Activated CD4-positive, alpha-beta T cell treated with anti-CD3 and anti-CD28 coated beads for 36 hours (primary cell): ENCODE results near the gene SLC25A40. TPM values are rescaled to one million over a fixed set of nuclear protein-coding genes. Genes with fewer than 3 reads are reported as not detected.
"Not testable (repeated sequence)": the region's sequence is repeated elsewhere in the genome, so short reads cannot be mapped to it uniquely, and the experiment has no call there.

Experiments
- ATAC-seq: fragments of 200-7000 bp; cut with Tn5 transposase; one replicate; pipeline ENCODE4 v1.10.0; 2021; ENCODE audit warnings: mild to moderate bottlenecking, moderate library complexity
- CTCF ChIA-PET: fragments of 350-600 bp; sonication (Branson Sonifier 250); formaldehyde crosslinking; loops from one replicate; lab custom pipeline; 2021; ENCODE audit warnings: antibody characterized with exemption; lab: Charles Lee
- POLR2A ChIA-PET: fragments of 350-600 bp; sonication (Branson Sonifier 250); formaldehyde crosslinking; loops from one replicate; lab custom pipeline; 2021; ENCODE audit warnings: antibody characterized with exemption, inconsistent platforms; lab: Charles Lee
- DNase-seq: peaks from one replicate; pipeline ENCODE4 v3.0.0-alpha.2; 2020
- H3K27ac Mint-ChIP-seq: one replicate; pipeline ENCODE4 v1.8.0; 2021; ENCODE audit warnings: mixed read lengths
- H3K27me3 Mint-ChIP-seq: one replicate; pipeline ENCODE4 v1.8.0; 2021; ENCODE audit warnings: mixed read lengths
- H3K36me3 Mint-ChIP-seq: one replicate; pipeline ENCODE4 v1.8.0; 2021; ENCODE audit warnings: low read depth, mixed read lengths
- H3K4me1 Mint-ChIP-seq: one replicate; pipeline ENCODE4 v1.8.0; 2021; ENCODE audit warnings: mixed read lengths
- H3K4me3 Mint-ChIP-seq: one replicate; pipeline ENCODE4 v1.8.0; 2021; ENCODE audit warnings: mild to moderate bottlenecking, moderate library complexity, mixed read lengths
- H3K9me3 Mint-ChIP-seq: one replicate; pipeline ENCODE4 v1.8.0; 2021; ENCODE audit warnings: low read depth, mixed read lengths
- intact Hi-C, 2 experiments: fragments of 100-400 bp; cut with DNase I in 1 of 2; cut with micrococcal nuclease in 1 of 2; formaldehyde crosslinking; loops; one replicate each; pipeline versions ENCODE4 v1.14.2 to v1.15.1; 2022 to 2024; cut with DNase I, micrococcal nuclease
- total RNA-seq, 2 experiments: library from RNA; stranded (reverse); gene quantifications; one replicate each; pipeline ENCODE4 v1.2.3, GENCODE V29; 2021

The SLC25A40 gene
- total RNA-seq, 2 experiments from 2014 or later: 38.0 to 41.9 TPM

- ChIA-PET POLR2A (no interaction called here), CTCF (no interaction called here)
- H3K9me3 Mint-ChIP-seq: peaks cover 26% of the 10 kb centered on the region
- DNase-seq (no peak), ATAC-seq (no peak)
- no peaks in the 10 kb centered on the region for H3K27me3 Mint-ChIP-seq
- intact Hi-C loops: loop anchor here (10.0 kb wide), 2 partner anchors 558 to 718 kb away; partner anchors contain the start of gene DMTF1 (in 2 of the 2)
- H3K4me1 Mint-ChIP-seq: peaks cover 25% of the 10 kb centered on the region
- H3K4me3 Mint-ChIP-seq: no peak overlapping the region
- H3K36me3 Mint-ChIP-seq: peaks cover 63% of the 10 kb centered on the region
- H3K27ac Mint-ChIP-seq: no peak overlapping the region
Observed at GRCh38 chr7:87872346-87872745, 3.8 kb downstream of the SLC25A40 start.

- ChIA-PET CTCF (interaction anchor here (0.7 kb wide), 1 partner anchor 11 kb away, joined by 4 read pairs; no protein-coding TSS in a partner anchor), POLR2A (no interaction called here)
- no peak overlapping the region for H3K4me3 Mint-ChIP-seq
- no peak for ATAC-seq
- DNase-seq: no peak
- H3K36me3 Mint-ChIP-seq: peaks cover 81% of the 10 kb centered on the region
- H3K27ac Mint-ChIP-seq: no peak overlapping the region
- peaks cover 39% of the 10 kb centered on the region for H3K9me3 Mint-ChIP-seq
- H3K4me1 Mint-ChIP-seq: peaks cover 25% of the 10 kb centered on the region
- no peaks in the 10 kb centered on the region for H3K27me3 Mint-ChIP-seq
- intact Hi-C loops: loop anchor here (10.0 kb wide), 2 partner anchors 556 to 716 kb away; partner anchors contain the start of gene DMTF1 (in 2 of the 2)
Observed at GRCh38 chr7:87870471-87870870, 5.7 kb downstream of the SLC25A40 start.

GRCh38 chr7:87866533-87866932 lies 9.6 kb downstream of the SLC25A40 start:
- H3K4me3 Mint-ChIP-seq, H3K4me1 Mint-ChIP-seq, CTCF ChIA-PET, ATAC-seq, POLR2A ChIA-PET, H3K27ac Mint-ChIP-seq, intact Hi-C loops, H3K27me3 Mint-ChIP-seq, DNase-seq: not testable (repeated sequence)
- Mint-ChIP-seq H3K36me3 (peaks cover 68% of the 10 kb centered on the region), H3K9me3 (peaks cover 29% of the 10 kb centered on the region)

GRCh38 chr7:87866089-87866488 lies 10.1 kb downstream of the SLC25A40 start:
- intact Hi-C loops: no loop called here
- Mint-ChIP-seq H3K4me3 (no peak overlapping the region), H3K27me3 (no peaks in the 10 kb centered on the region), H3K36me3 (peaks cover 64% of the 10 kb centered on the region), H3K9me3 (peaks cover 25% of the 10 kb centered on the region), H3K4me1 (peaks cover 3% of the 10 kb centered on the region), H3K27ac (no peak overlapping the region)
- ATAC-seq (no peak), DNase-seq (no peak)
- CTCF ChIA-PET: no interaction called here
- POLR2A ChIA-PET: no interaction called here

GRCh38 chr7:87858417-87859100 lies 17.6 kb downstream of the SLC25A40 start:
- intact Hi-C loops: no loop called here
- Mint-ChIP-seq H3K27ac (peak overlapping the region; percentile 52), H3K36me3 (peaks cover 41% of the 10 kb centered on the region), H3K9me3 (no peaks in the 10 kb centered on the region), H3K4me1 (peaks cover 10% of the 10 kb centered on the region), H3K4me3 (no peak overlapping the region), H3K27me3 (no peaks in the 10 kb centered on the region)
- POLR2A ChIA-PET: no interaction called here
- CTCF ChIA-PET: no interaction called here
- ATAC-seq (peak; percentile 30), DNase-seq (no peak)

GRCh38 chr7:87853237-87853864 lies 22.8 kb downstream of the SLC25A40 start:
- CTCF ChIA-PET: no interaction called here
- Mint-ChIP-seq H3K9me3 (no peaks in the 10 kb centered on the region), H3K27ac (no peak overlapping the region), H3K27me3 (no peaks in the 10 kb centered on the region), H3K4me1 (peaks cover 13% of the 10 kb centered on the region), H3K36me3 (peaks cover 42% of the 10 kb centered on the region), H3K4me3 (no peak overlapping the region)
- no peak for DNase-seq
- peak; percentile 66 for ATAC-seq
- intact Hi-C loops: no loop called here
- POLR2A ChIA-PET: no interaction called here

GRCh38 chr7:87852306-87852705 lies 23.9 kb downstream of the SLC25A40 start:
- ChIA-PET POLR2A (no interaction called here), CTCF (no interaction called here)
- H3K27ac Mint-ChIP-seq: no peak overlapping the region
- peaks cover 33% of the 10 kb centered on the region for H3K36me3 Mint-ChIP-seq
- ATAC-seq (no peak), DNase-seq (no peak)
- no peaks in the 10 kb centered on the region for H3K27me3 Mint-ChIP-seq
- intact Hi-C loops: no loop called here
- H3K4me1 Mint-ChIP-seq: peaks cover 10% of the 10 kb centered on the region
- no peaks in the 10 kb centered on the region for H3K9me3 Mint-ChIP-seq
- no peak overlapping the region for H3K4me3 Mint-ChIP-seq

- H3K9me3 Mint-ChIP-seq: no peaks in the 10 kb centered on the region
- H3K36me3 Mint-ChIP-seq: peaks cover 30% of the 10 kb centered on the region
- intact Hi-C loops: no loop called here
- ATAC-seq (no peak), DNase-seq (no peak)
- ChIA-PET CTCF (no interaction called here), POLR2A (no interaction called here)
- peaks cover 10% of the 10 kb centered on the region for H3K4me1 Mint-ChIP-seq
- no peak overlapping the region for H3K4me3 Mint-ChIP-seq
- no peaks in the 10 kb centered on the region for H3K27me3 Mint-ChIP-seq
- peak overlapping the region; percentile 57 for H3K27ac Mint-ChIP-seq
Observed at GRCh38 chr7:87850836-87851593, 25.1 kb downstream of the SLC25A40 start.

- Mint-ChIP-seq H3K36me3 (peaks cover 17% of the 10 kb centered on the region), H3K9me3 (no peaks in the 10 kb centered on the region), H3K4me1 (no peaks in the 10 kb centered on the region), H3K4me3 (no peak overlapping the region), H3K27ac (no peak overlapping the region), H3K27me3 (no peaks in the 10 kb centered on the region)
- intact Hi-C loops: no loop called here
- ChIA-PET CTCF (interaction anchor here (1.1 to 1.6 kb wide), 2 partner anchors 21 to 30 kb away, joined by 3 to 4 read pairs; no protein-coding TSS in a partner anchor), POLR2A (no interaction called here)
- ATAC-seq (no peak), DNase-seq (no peak)
Observed at GRCh38 chr7:87837597-87837996, 38.6 kb downstream of the SLC25A40 start.

GRCh38 chr7:87833130-87833529 lies 43.0 kb downstream of the SLC25A40 start:
- CTCF ChIA-PET: interaction anchor here (0.7 kb wide), 1 partner anchor 33 kb away, joined by 3 read pairs; no protein-coding TSS in a partner anchor
- intact Hi-C loops: no loop called here
- peaks cover 20% of the 10 kb centered on the region for H3K36me3 Mint-ChIP-seq
- H3K27ac Mint-ChIP-seq: no peak overlapping the region
- no peak for ATAC-seq
- no peak for DNase-seq
- POLR2A ChIA-PET: no interaction called here
- no peaks in the 10 kb centered on the region for H3K9me3 Mint-ChIP-seq
- no peak overlapping the region for H3K4me3 Mint-ChIP-seq
- H3K27me3 Mint-ChIP-seq: no peaks in the 10 kb centered on the region
- H3K4me1 Mint-ChIP-seq: no peaks in the 10 kb centered on the region

- Mint-ChIP-seq H3K27ac (no peak overlapping the region), H3K4me1 (no peaks in the 10 kb centered on the region), H3K27me3 (no peaks in the 10 kb centered on the region), H3K4me3 (no peak overlapping the region), H3K9me3 (peaks cover 8% of the 10 kb centered on the region), H3K36me3 (peaks cover 18% of the 10 kb centered on the region)
- DNase-seq (no peak), ATAC-seq (no peak)
- ChIA-PET POLR2A (interaction anchor here (0.7 kb wide), 1 partner anchor 28 kb away, joined by 6 read pairs; no protein-coding TSS in a partner anchor), CTCF (no interaction called here)
- intact Hi-C loops: no loop called here
Observed at GRCh38 chr7:87831097-87831496, 45.1 kb downstream of the SLC25A40 start.
